DMS114 treated with DMSO at 0.1 percent for 48 hours (cell line): Measurements from ENCODE around the gene PAEP.

Experiments
- DNase-seq: peaks from one replicate; lab custom pipeline; 2025; ENCODE audit not compliant: unreplicated experiment; lab: John Stamatoyannopoulos, UW

The PAEP gene

DNA sequence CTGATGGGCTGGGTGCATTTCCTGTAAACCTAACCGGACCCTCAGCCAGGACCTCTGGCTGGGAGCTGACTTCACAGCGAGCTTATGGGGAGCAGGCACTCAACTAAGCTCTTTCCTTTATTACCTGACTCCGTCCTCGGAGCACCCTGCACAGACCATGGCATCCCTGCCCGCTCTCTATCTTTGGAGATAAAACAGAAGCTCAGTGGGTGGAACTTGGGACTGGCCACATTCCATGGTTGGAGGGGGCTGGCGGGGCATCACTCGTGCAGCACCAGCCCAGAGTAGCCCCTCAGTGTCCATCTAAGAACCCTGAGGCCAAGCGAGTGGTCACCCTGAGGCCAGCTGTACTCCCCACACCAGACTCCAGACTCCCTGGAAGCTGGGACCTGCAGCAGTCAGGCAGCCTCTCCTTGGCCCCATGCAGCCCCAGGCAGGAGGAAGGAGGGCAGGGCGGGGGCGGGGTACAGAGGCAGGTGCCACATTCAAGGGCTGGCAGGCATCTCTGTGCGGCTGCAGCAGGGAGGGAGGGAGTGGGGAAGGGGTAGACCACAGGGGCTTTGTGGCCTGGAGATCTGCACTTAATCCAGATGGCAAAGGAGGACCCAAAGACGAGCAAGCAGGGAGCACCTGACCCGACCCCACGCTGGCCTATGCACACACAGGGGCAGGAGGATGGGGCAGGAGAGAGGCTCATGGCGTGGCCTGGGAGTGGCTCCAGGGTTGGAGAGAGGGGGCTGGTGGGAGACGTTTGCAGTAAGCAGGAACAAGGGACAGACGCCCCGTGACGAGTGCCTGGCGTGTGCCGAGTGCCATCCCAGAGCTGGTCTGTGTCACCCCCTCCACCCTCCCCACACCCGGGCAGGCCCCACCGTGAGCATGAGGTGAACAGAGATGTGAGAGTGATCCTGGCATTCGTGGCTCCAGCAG lies 51.7 kb downstream of the PAEP start:
- DNase-seq: no peak

DNA sequence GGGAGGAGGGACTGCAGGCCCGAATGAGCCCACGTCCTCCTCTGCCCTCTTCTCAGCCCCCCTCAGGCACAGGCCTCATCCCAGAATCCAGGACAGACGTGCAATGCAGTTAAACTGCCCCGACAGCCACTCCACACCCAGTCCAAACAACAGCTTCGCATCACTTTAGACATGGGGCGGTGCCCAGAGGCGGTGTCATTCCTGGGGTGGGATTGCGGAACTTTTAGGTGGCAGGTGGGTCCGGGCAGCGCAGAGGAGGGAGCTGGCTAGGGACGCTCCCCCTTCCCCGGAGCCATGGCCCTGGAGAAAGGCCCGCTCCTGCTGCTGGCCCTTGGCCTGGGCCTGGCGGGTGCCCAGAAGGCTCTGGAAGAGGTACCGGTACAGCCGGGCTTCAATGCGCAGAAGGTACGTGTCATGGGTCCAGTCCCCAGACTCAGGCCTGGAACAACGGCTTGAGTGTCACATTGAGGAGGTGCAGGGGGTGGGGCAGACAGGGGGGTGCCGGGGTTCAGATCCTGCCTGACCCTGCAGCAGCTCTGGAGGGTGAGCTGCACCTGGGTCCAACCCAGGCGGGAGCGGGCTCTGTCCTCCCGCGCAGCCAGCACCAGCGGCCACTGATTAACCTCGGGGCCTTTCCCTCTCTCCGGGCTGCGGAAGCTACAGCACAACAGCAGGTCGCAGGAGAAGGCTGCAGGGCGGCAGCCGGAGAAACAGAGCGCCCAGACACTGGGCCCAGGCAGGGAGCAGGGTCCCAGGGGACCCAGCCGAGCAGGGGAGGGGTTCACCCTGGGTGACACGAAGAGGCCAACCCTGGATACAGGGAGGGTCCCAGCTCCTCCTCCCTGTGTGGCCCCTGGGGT lies 52.6 kb downstream of the PAEP start:
- DNase-seq: no peak

- DNase-seq: no peak
Observed at GRCh38 chr9:135614821-135615665, 53.5 kb downstream of the PAEP start.

DNA sequence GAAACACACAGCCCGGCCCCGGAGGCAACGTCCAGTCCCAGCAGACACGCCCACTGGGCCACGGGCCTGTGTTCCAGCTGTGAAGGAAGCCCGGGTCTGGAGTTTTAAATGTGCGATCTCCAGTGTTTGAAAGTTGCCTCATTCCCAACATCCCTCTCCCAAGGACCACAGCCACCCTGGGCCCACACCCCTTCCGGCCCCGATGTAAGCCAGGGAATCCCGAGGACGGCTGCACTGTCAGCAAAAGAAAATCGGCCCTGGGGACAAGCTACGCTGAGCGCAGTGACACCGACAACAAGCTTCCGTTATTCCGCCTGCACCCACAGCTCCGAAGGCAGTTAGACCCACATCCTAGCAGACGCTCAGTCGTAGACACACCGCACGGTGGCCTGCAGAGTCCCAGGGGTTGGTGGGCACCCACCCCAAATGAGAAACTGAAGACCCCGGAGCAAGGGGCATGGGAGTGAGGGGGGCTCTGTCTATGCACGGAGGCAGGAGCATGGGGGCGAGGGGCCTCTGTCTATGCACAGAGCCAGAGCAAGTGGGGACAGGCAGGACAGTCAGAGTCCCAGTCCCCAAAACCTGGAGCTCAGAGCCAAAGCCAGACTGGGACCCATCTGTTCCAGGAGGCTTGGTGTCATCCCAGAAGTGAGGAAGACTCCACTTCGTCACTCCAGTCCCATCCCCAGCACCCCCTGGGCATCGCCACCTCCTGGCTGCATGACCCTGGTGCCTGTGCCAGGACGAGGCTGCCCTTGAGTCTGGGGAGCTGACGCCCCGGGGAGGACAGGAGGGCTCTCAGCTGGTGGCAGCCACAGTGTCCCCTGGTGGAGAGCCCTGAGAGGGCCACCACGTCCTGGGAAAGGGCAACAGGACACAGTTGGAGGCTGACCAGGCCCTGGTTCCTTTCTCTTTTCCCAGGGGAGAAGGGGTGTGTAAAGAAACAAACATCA lies 54.4 kb downstream of the PAEP start:
- no peak for DNase-seq
